ENCODE measurements around the gene IL17RE.

The IL17RE gene

GRCh38 chr3:9908286-9908685, 5.6 kb downstream of the IL17RE start:
- Histone ChIP-seq H3K18ac (ENCODE audit: low read length) (no peak overlapping the region), H2AFZ (ENCODE audit: low read length) (no peak overlapping the region), H3K4ac (ENCODE audit: low read length) (no peak overlapping the region), H3K4me3 (ENCODE audit: low read length in 2 of 2) (no peak overlapping the region), H2AK5ac (ENCODE audit: low read depth, low read length) (no peak overlapping the region), H3K4me1 (ENCODE audit: control insufficient read depth in 2 of 2, insufficient read depth in 1 of 2, low read depth in 1 of 2, low read length in 2 of 2) (no peaks in the 10 kb centered on the region), H2BK5ac (ENCODE audit: low read length) (no peak overlapping the region), H3K36me3 (replicated peaks in 1 of 2; ENCODE audit: control insufficient read depth in 2 of 2, insufficient read depth in 2 of 2, low read length in 2 of 2) (no peaks in the 10 kb centered on the region), H4K8ac (ENCODE audit: low read depth, low read length) (no peak overlapping the region), H3K14ac (ENCODE audit: low read length) (no peak overlapping the region), H3K79me1 (ENCODE audit: low read depth, low read length) (no peaks in the 10 kb centered on the region), H3K27me3 (ENCODE audit: control insufficient read depth in 3 of 3, insufficient read depth in 3 of 3, low read depth in 1 of 3, low read length in 3 of 3) (peaks cover 0 to 8% (median 0%) of the 10 kb centered on the region in 3 experiments), H3K27ac (replicated peaks; ENCODE audit: low read length) (no peak overlapping the region), H2BK15ac (ENCODE audit: low read length) (no peak overlapping the region), H3K9me3 (replicated peaks in 1 of 2; ENCODE audit: control insufficient read depth in 2 of 2, insufficient read depth in 1 of 2, low read depth in 1 of 2, low read length in 2 of 2) (peaks cover 0 to 2% of the 10 kb centered on the region in 2 donors), H2BK12ac (ENCODE audit: low read length) (no peak overlapping the region), H2BK120ac (ENCODE audit: low read depth, low read length) (no peak overlapping the region), H3K4me2 (ENCODE audit: insufficient read depth, low read length, poor library complexity, severe bottlenecking) (no peak overlapping the region), H3K9ac (ENCODE audit: low read depth, low read length, poor library complexity) (no peak overlapping the region), H4K91ac (ENCODE audit: low read depth, low read length, poor library complexity) (no peak overlapping the region), H3K23ac (ENCODE audit: low read depth, low read length, poor library complexity) (no peak overlapping the region)
- no CpG with 5 or more reads among the region's 3 CpGs for WGBS, 2 donors (ENCODE audit: extremely low coverage in 2 of 2, insufficient read length in 2 of 2, insufficient replicate concordance in 1 of 2)
- no peak for DNase-seq (ENCODE audit: low spot score)

GRCh38 chr3:9909221-9910013, 6.8 kb downstream of the IL17RE start:
- H3K4me1 ChIP-seq (ENCODE audit: control insufficient read depth in 2 of 2, insufficient read depth in 1 of 2, low read depth in 1 of 2, low read length in 2 of 2): no peaks in the 10 kb centered on the region
- no peak overlapping the region for H3K18ac ChIP-seq (ENCODE audit: low read length)
- H2BK15ac ChIP-seq (ENCODE audit: low read length): no peak overlapping the region
- no peak overlapping the region for H3K27ac ChIP-seq (replicated peaks; ENCODE audit: low read length)
- H3K14ac ChIP-seq (ENCODE audit: low read length): no peak overlapping the region
- H3K27me3 ChIP-seq (ENCODE audit: control insufficient read depth in 3 of 3, insufficient read depth in 3 of 3, low read depth in 1 of 3, low read length in 3 of 3): peaks cover 0 to 8% (median 4%) of the 10 kb centered on the region in 3 experiments
- no peak overlapping the region for H4K91ac ChIP-seq (ENCODE audit: low read depth, low read length, poor library complexity)
- no peak overlapping the region for H2BK12ac ChIP-seq (ENCODE audit: low read length)
- H3K9me3 ChIP-seq (replicated peaks in 1 of 2; ENCODE audit: control insufficient read depth in 2 of 2, insufficient read depth in 1 of 2, low read depth in 1 of 2, low read length in 2 of 2): peaks cover 0 to 2% of the 10 kb centered on the region in 2 donors
- H3K4ac ChIP-seq (ENCODE audit: low read length): no peak overlapping the region
- H3K4me3 ChIP-seq (ENCODE audit: low read length in 2 of 2): no peak overlapping the region
- H3K9ac ChIP-seq (ENCODE audit: low read depth, low read length, poor library complexity): peak overlapping the region; percentile 7
- no peak overlapping the region for H4K8ac ChIP-seq (ENCODE audit: low read depth, low read length)
- H2BK120ac ChIP-seq (ENCODE audit: low read depth, low read length): no peak overlapping the region
- no peak overlapping the region for H2AK5ac ChIP-seq (ENCODE audit: low read depth, low read length)
- no peak overlapping the region for H3K23ac ChIP-seq (ENCODE audit: low read depth, low read length, poor library complexity)
- H2BK5ac ChIP-seq (ENCODE audit: low read length): no peak overlapping the region
- no peak for DNase-seq (ENCODE audit: low spot score)
- no peaks in the 10 kb centered on the region for H3K36me3 ChIP-seq (replicated peaks in 1 of 2; ENCODE audit: control insufficient read depth in 2 of 2, insufficient read depth in 2 of 2, low read length in 2 of 2)
- H2AFZ ChIP-seq (ENCODE audit: low read length): no peak overlapping the region
- H3K79me1 ChIP-seq (ENCODE audit: low read depth, low read length): no peaks in the 10 kb centered on the region
- no CpG with 5 or more reads among the region's 7 CpGs for WGBS, 2 donors (ENCODE audit: extremely low coverage in 2 of 2, insufficient read length in 2 of 2, insufficient replicate concordance in 1 of 2)
- H3K4me2 ChIP-seq (ENCODE audit: insufficient read depth, low read length, poor library complexity, severe bottlenecking): no peak overlapping the region

GRCh38 chr3:9911863-9912262, 9.2 kb downstream of the IL17RE start:
- no peak overlapping the region for H3K9ac ChIP-seq (ENCODE audit: low read depth, low read length, poor library complexity)
- H4K8ac ChIP-seq (ENCODE audit: low read depth, low read length): no peak overlapping the region
- H3K36me3 ChIP-seq (replicated peaks in 1 of 2; ENCODE audit: control insufficient read depth in 2 of 2, insufficient read depth in 2 of 2, low read length in 2 of 2): no peaks in the 10 kb centered on the region
- H4K91ac ChIP-seq (ENCODE audit: low read depth, low read length, poor library complexity): no peak overlapping the region
- H2AK5ac ChIP-seq (ENCODE audit: low read depth, low read length): no peak overlapping the region
- H2BK15ac ChIP-seq (ENCODE audit: low read length): no peak overlapping the region
- no peak overlapping the region for H2BK120ac ChIP-seq (ENCODE audit: low read depth, low read length)
- WGBS, 2 donors (ENCODE audit: extremely low coverage in 2 of 2, insufficient read length in 2 of 2, insufficient replicate concordance in 1 of 2): no CpG with 5 or more reads among the region's 8 CpGs
- no peak overlapping the region for H3K27ac ChIP-seq (replicated peaks; ENCODE audit: low read length)
- H3K23ac ChIP-seq (ENCODE audit: low read depth, low read length, poor library complexity): no peak overlapping the region
- no peak overlapping the region for H3K18ac ChIP-seq (ENCODE audit: low read length)
- no peak overlapping the region for H3K4me2 ChIP-seq (ENCODE audit: insufficient read depth, low read length, poor library complexity, severe bottlenecking)
- H3K4me3 ChIP-seq (ENCODE audit: low read length in 2 of 2): no peak overlapping the region
- no peak overlapping the region for H2BK5ac ChIP-seq (ENCODE audit: low read length)
- peaks cover 0 to 2% of the 10 kb centered on the region in 2 donors for H3K9me3 ChIP-seq (replicated peaks in 1 of 2; ENCODE audit: control insufficient read depth in 2 of 2, insufficient read depth in 1 of 2, low read depth in 1 of 2, low read length in 2 of 2)
- no peak overlapping the region for H3K14ac ChIP-seq (ENCODE audit: low read length)
- no peak for DNase-seq (ENCODE audit: low spot score)
- H3K79me1 ChIP-seq (ENCODE audit: low read depth, low read length): no peaks in the 10 kb centered on the region
- H3K4me1 ChIP-seq (ENCODE audit: control insufficient read depth in 2 of 2, insufficient read depth in 1 of 2, low read depth in 1 of 2, low read length in 2 of 2): peaks cover 10 to 13% of the 10 kb centered on the region in 2 donors
- H3K4ac ChIP-seq (ENCODE audit: low read length): no peak overlapping the region
- H2AFZ ChIP-seq (ENCODE audit: low read length): no peak overlapping the region
- H3K27me3 ChIP-seq (ENCODE audit: control insufficient read depth in 3 of 3, insufficient read depth in 3 of 3, low read depth in 1 of 3, low read length in 3 of 3): peaks cover 0 to 15% (median 8%) of the 10 kb centered on the region in 3 experiments
- H2BK12ac ChIP-seq (ENCODE audit: low read length): no peak overlapping the region

- Histone ChIP-seq H2BK120ac (ENCODE audit: low read depth, low read length) (no peak overlapping the region), H3K4ac (ENCODE audit: low read length) (no peak overlapping the region), H3K27me3 (ENCODE audit: control insufficient read depth in 3 of 3, insufficient read depth in 3 of 3, low read depth in 1 of 3, low read length in 3 of 3) (peaks cover 0 to 15% (median 8%) of the 10 kb centered on the region in 3 experiments), H3K27ac (replicated peaks; ENCODE audit: low read length) (no peak overlapping the region), H2AFZ (ENCODE audit: low read length) (no peak overlapping the region), H3K9ac (ENCODE audit: low read depth, low read length, poor library complexity) (no peak overlapping the region), H3K23ac (ENCODE audit: low read depth, low read length, poor library complexity) (no peak overlapping the region), H3K79me1 (ENCODE audit: low read depth, low read length) (no peaks in the 10 kb centered on the region), H4K8ac (ENCODE audit: low read depth, low read length) (no peak overlapping the region), H3K9me3 (replicated peaks in 1 of 2; ENCODE audit: control insufficient read depth in 2 of 2, insufficient read depth in 1 of 2, low read depth in 1 of 2, low read length in 2 of 2) (peaks cover 0 to 2% of the 10 kb centered on the region in 2 donors), H2BK12ac (ENCODE audit: low read length) (no peak overlapping the region), H2BK15ac (ENCODE audit: low read length) (no peak overlapping the region), H3K4me2 (ENCODE audit: insufficient read depth, low read length, poor library complexity, severe bottlenecking) (no peak overlapping the region), H3K4me1 (ENCODE audit: control insufficient read depth in 2 of 2, insufficient read depth in 1 of 2, low read depth in 1 of 2, low read length in 2 of 2) (peaks cover 12 to 17% of the 10 kb centered on the region in 2 donors), H3K4me3 (ENCODE audit: low read length in 2 of 2) (no peak overlapping the region), H3K18ac (ENCODE audit: low read length) (no peak overlapping the region), H3K14ac (ENCODE audit: low read length) (no peak overlapping the region), H2AK5ac (ENCODE audit: low read depth, low read length) (no peak overlapping the region), H2BK5ac (ENCODE audit: low read length) (no peak overlapping the region), H4K91ac (ENCODE audit: low read depth, low read length, poor library complexity) (no peak overlapping the region), H3K36me3 (replicated peaks in 1 of 2; ENCODE audit: control insufficient read depth in 2 of 2, insufficient read depth in 2 of 2, low read length in 2 of 2) (no peaks in the 10 kb centered on the region)
- no peak for DNase-seq (ENCODE audit: low spot score)
- WGBS, 2 donors (ENCODE audit: extremely low coverage in 2 of 2, insufficient read length in 2 of 2, insufficient replicate concordance in 1 of 2): no CpG with 5 or more reads among the region's 7 CpGs
Measured at GRCh38 chr3:9912294-9912935, 9.8 kb downstream of the IL17RE start.

Data from neuronal stem cell (in vitro differentiated cells).